Breast epithelium (tissue), 3 donors: Measurements from ENCODE around the gene PCSK2.

Source experiments
- POLR2A ChIP-seq: fragments of 450-650 bp; IDR thresholded peaks from one replicate; pipeline ENCODE4 v1.6.1; 2016; ENCODE audit warnings: antibody characterized with exemption, mild to moderate bottlenecking, moderate library complexity
- TF ChIP-seq, protein P1 (sequence below), 3 donors: fragments of 450-650 bp; IDR thresholded peaks; one replicate each; pipeline ENCODE4 v1.5.1; 2016 to 2017; ENCODE audit warnings: antibody characterized with exemption in 3 of 3, mild to moderate bottlenecking in 3 of 3, moderate library complexity in 3 of 3

DNA sequence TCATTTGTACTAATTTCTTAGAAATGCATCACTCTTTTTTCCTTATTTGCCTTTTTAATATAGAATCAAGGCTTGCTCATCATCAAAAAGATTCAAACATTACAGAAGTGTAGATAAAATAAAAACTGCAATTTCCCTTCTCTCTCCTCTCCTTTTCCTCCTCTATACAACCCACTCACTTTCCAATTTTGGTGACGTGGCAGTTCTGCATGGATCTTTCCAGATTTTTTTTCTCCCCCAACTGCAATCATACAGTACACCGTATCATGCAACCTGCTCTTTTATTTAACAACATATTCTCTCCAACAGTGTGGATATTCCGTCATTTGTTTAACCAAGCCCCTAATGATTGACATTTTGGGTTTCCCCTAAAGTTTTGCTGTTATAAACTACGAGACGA, 163.8 kb downstream of the PCSK2 start:
- TF ChIP-seq, protein P1, sequence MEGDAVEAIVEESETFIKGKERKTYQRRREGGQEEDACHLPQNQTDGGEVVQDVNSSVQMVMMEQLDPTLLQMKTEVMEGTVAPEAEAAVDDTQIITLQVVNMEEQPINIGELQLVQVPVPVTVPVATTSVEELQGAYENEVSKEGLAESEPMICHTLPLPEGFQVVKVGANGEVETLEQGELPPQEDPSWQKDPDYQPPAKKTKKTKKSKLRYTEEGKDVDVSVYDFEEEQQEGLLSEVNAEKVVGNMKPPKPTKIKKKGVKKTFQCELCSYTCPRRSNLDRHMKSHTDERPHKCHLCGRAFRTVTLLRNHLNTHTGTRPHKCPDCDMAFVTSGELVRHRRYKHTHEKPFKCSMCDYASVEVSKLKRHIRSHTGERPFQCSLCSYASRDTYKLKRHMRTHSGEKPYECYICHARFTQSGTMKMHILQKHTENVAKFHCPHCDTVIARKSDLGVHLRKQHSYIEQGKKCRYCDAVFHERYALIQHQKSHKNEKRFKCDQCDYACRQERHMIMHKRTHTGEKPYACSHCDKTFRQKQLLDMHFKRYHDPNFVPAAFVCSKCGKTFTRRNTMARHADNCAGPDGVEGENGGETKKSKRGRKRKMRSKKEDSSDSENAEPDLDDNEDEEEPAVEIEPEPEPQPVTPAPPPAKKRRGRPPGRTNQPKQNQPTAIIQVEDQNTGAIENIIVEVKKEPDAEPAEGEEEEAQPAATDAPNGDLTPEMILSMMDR (IDR thresholded peaks at IDR 0.05) = no peak
- TF ChIP-seq POLR2A = no peak
